Hepatocyte (in vitro differentiated cells): ENCODE results near the gene SND1. TPM values are rescaled to one million over a fixed set of nuclear protein-coding genes. Genes with fewer than 3 reads are reported as not detected.

Experiments used
- DNase-seq: peaks from one replicate; pipeline ENCODE4 v3.0.0-alpha.2; 2016; ENCODE audit warnings: low spot score
- H2AFZ ChIP-seq: fragments of 200-600 bp; sonication (generic); 2 replicates; pipeline ENCODE4 v1.6.0; 2016; ENCODE audit warnings: antibody characterized with exemption, mild to moderate bottlenecking
- H3K27ac ChIP-seq: fragments of 200-600 bp; sonication (generic); 2 replicates; pipeline ENCODE4 v1.5.1; 2016; ENCODE audit warnings: mild to moderate bottlenecking
- H3K27me3 ChIP-seq: fragments of 200-600 bp; sonication (generic); 2 replicates; pipeline ENCODE4 v1.6.1; 2016
- H3K36me3 ChIP-seq: fragments of 200-600 bp; sonication (generic); replicated peaks from 2 replicates; pipeline ENCODE4 v1.5.1; 2016; ENCODE audit warnings: low read depth; ENCODE audit not compliant: insufficient read depth
- H3K4me1 ChIP-seq: fragments of 200-600 bp; sonication (generic); 2 replicates; pipeline ENCODE4 v1.5.1; 2016; ENCODE audit warnings: mild to moderate bottlenecking, moderate library complexity; ENCODE audit not compliant: insufficient read depth
- H3K4me2 ChIP-seq: fragments of 200-600 bp; sonication (generic); 2 replicates; pipeline ENCODE4 v1.6.0; 2016
- H3K4me3 ChIP-seq: fragments of 200-600 bp; sonication (generic); 2 replicates; pipeline ENCODE4 v1.5.1; 2016; ENCODE audit warnings: mild to moderate bottlenecking
- H3K79me2 ChIP-seq: fragments of 200-600 bp; sonication (generic); 2 replicates; pipeline ENCODE4 v1.6.0; 2017; ENCODE audit warnings: mild to moderate bottlenecking
- H3K9me2 ChIP-seq: fragments of 200-600 bp; sonication (generic); replicated peaks from 2 replicates; pipeline ENCODE4 v1.6.0; 2017; ENCODE audit warnings: mild to moderate bottlenecking; ENCODE audit not compliant: insufficient read depth
- H3K9me3 ChIP-seq: fragments of 200-600 bp; sonication (generic); 2 replicates; pipeline ENCODE4 v1.5.1; 2016; ENCODE audit warnings: low read depth, mild to moderate bottlenecking
- H4K20me1 ChIP-seq: fragments of 200-600 bp; sonication (generic); 2 replicates; pipeline ENCODE4 v1.6.0; 2016; ENCODE audit warnings: mild to moderate bottlenecking; ENCODE audit not compliant: insufficient read depth, poor library complexity, severe bottlenecking
- EZH2 ChIP-seq: fragments of 200-600 bp; sonication (generic); IDR thresholded peaks from 2 replicates; pipeline ENCODE4 v1.6.1; 2016; ENCODE audit warnings: antibody characterized with exemption, mild to moderate bottlenecking, borderline replicate concordance
- EZH2phosphoT487 ChIP-seq: fragments of 200-600 bp; sonication (generic); IDR thresholded peaks from one replicate; pipeline ENCODE4 v1.6.1; 2018; ENCODE audit warnings: antibody characterized with exemption, mild to moderate bottlenecking, low read depth, moderate library complexity; ENCODE audit not compliant: unreplicated experiment, severe bottlenecking
- WGBS: methylation state at CpG from one replicate; pipeline ENCODE4 v1.1.6; 2016; ENCODE audit warnings: low lambda C conversion rate; ENCODE audit errors: missing lambda C conversion rate; 5-methylcytosine and 5-hydroxymethylcytosine counted together
- polyA plus RNA-seq: library from polyadenylated mRNA; unstranded; fragments of >200 nt; fragmentation: Nextera tagmentation; extraction: Ambion mirVana; gene quantifications from 2 replicates; pipeline ENCODE4 v1.2.1, GENCODE V29; 2016
- total RNA-seq: library from RNA; depleted of rRNA; stranded (reverse); fragments of >200 nt; gene quantifications from 2 replicates; pipeline ENCODE4 v1.2.3, GENCODE V29; 2014
- TF ChIP-seq, protein P1 (sequence below): fragments of 200-600 bp; sonication (generic); IDR thresholded peaks from 2 replicates; pipeline ENCODE4 v1.5.1; 2016; ENCODE audit warnings: antibody characterized with exemption, mild to moderate bottlenecking; ENCODE audit not compliant: poor library complexity

Gene SND1
- total and polyA plus RNA-seq, 2 experiments from 2014 or later = 141 to 200 TPM

GRCh38 chr7:127667017-127667670, 15.2 kb downstream of the SND1 start:
- Histone ChIP-seq H3K4me2 (no peak overlapping the region), H3K27ac (no peak overlapping the region), H3K9me3 (no peaks in the 10 kb centered on the region), H4K20me1 (peaks cover 69% of the 10 kb centered on the region), H3K27me3 (no peaks in the 10 kb centered on the region), H3K9me2 (no peaks in the 10 kb centered on the region), H3K36me3 (no peaks in the 10 kb centered on the region), H3K79me2 (peaks cover 100% of the 10 kb centered on the region), H2AFZ (no peak overlapping the region), H3K4me3 (no peak overlapping the region), H3K4me1 (peaks cover 7% of the 10 kb centered on the region)
- WGBS = 81% methylated on average over 3 of the region's 3 CpGs
- DNase-seq = no peak
- TF ChIP-seq EZH2phosphoT487 (no peak), EZH2 (no peak)
- TF ChIP-seq, protein P1, sequence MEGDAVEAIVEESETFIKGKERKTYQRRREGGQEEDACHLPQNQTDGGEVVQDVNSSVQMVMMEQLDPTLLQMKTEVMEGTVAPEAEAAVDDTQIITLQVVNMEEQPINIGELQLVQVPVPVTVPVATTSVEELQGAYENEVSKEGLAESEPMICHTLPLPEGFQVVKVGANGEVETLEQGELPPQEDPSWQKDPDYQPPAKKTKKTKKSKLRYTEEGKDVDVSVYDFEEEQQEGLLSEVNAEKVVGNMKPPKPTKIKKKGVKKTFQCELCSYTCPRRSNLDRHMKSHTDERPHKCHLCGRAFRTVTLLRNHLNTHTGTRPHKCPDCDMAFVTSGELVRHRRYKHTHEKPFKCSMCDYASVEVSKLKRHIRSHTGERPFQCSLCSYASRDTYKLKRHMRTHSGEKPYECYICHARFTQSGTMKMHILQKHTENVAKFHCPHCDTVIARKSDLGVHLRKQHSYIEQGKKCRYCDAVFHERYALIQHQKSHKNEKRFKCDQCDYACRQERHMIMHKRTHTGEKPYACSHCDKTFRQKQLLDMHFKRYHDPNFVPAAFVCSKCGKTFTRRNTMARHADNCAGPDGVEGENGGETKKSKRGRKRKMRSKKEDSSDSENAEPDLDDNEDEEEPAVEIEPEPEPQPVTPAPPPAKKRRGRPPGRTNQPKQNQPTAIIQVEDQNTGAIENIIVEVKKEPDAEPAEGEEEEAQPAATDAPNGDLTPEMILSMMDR = no peak

DNA sequence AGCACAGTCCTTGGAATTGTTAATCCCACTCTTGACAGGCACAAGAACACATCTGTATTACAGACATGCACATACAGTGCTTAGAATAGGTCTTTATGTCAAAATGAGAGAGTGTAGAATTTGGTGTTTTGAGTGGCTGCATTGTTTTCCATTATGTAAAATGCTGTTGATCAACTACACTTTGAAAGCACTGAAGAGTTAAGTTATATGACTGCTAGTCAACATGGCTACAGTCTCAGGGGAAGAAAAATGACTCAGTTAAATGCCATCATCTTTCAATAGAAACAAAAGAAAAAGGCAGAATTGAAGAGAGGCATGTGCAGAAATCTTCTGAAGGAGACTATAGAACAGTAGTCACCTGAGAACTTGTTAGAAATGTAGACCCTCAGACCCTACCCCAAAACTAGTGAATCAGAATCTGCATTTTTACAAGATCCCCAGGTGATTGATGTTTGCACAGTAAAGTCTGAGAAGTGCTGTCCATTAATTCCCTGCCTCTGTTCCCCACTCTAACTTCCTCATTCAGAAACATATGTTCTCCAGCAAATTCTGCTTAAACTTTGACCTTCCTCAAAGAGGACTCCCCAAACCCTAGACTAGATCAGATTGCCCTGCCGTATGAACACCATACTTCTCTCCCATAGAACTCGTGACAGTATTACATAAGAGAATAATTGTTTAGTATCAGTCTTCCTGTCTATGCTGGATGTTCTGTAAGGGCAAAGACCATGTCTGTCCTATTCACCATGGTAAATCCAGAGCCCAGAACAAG, 16.0 kb downstream of the SND1 start:
- WGBS = 92% methylated on average over 2 of the region's 2 CpGs
- Histone ChIP-seq H4K20me1 (peaks cover 67% of the 10 kb centered on the region), H2AFZ (no peak overlapping the region), H3K27ac (no peak overlapping the region), H3K4me1 (peaks cover 7% of the 10 kb centered on the region), H3K4me2 (no peak overlapping the region), H3K79me2 (peaks cover 100% of the 10 kb centered on the region), H3K9me3 (no peaks in the 10 kb centered on the region), H3K27me3 (no peaks in the 10 kb centered on the region), H3K36me3 (no peaks in the 10 kb centered on the region), H3K4me3 (no peak overlapping the region), H3K9me2 (no peaks in the 10 kb centered on the region)
- no peak for DNase-seq
- TF ChIP-seq EZH2phosphoT487 = no peak
- TF ChIP-seq, protein P1 = no peak

DNA sequence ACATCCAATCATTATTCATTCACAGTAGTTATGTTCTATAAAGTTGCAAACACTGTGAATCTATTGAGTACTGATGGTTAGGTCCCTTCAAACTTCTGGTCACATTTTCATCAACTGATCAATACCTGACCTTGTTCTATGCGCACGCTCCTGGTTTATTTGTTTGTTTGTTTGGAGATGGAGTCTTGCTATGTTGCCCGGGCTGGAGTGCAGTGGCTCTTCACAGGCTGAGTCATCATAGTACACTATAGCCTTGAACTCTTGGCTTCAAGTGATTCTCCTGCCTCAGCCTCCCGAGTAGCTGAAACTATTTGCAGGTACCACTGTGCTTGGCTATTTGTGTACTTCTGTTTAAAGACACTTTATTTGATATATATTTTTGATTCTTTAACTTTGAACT, 19.3 kb downstream of the SND1 start:
- H3K9me2 ChIP-seq = no peaks in the 10 kb centered on the region
- WGBS = 80% methylated on average over 4 of the region's 4 CpGs
- H3K27ac ChIP-seq = no peak overlapping the region
- peaks cover 100% of the 10 kb centered on the region for H3K79me2 ChIP-seq
- H3K27me3 ChIP-seq = no peaks in the 10 kb centered on the region
- TF ChIP-seq EZH2 (no peak), EZH2phosphoT487 (no peak)
- TF ChIP-seq, protein P1 = no peak
- H4K20me1 ChIP-seq = peaks cover 64% of the 10 kb centered on the region
- no peak overlapping the region for H3K4me3 ChIP-seq
- H2AFZ ChIP-seq = no peak overlapping the region
- no peaks in the 10 kb centered on the region for H3K36me3 ChIP-seq
- H3K9me3 ChIP-seq = no peaks in the 10 kb centered on the region
- no peak overlapping the region for H3K4me2 ChIP-seq
- DNase-seq = no peak
- H3K4me1 ChIP-seq = no peaks in the 10 kb centered on the region
